Kidney glomerular epithelial cell (primary cell): Measurements from ENCODE around the gene C2CD2.

Source experiments
- DNase-seq: peaks from one replicate; lab custom pipeline; 2025; lab: John Stamatoyannopoulos, UW

C2CD2 gene

GRCh38 chr21:41867313-41867712 lies 86.5 kb downstream of the C2CD2 start:
- DNase-seq, result no peak

- no peak for DNase-seq
Observed at GRCh38 chr21:41866274-41866809, 87.5 kb downstream of the C2CD2 start.

DNA sequence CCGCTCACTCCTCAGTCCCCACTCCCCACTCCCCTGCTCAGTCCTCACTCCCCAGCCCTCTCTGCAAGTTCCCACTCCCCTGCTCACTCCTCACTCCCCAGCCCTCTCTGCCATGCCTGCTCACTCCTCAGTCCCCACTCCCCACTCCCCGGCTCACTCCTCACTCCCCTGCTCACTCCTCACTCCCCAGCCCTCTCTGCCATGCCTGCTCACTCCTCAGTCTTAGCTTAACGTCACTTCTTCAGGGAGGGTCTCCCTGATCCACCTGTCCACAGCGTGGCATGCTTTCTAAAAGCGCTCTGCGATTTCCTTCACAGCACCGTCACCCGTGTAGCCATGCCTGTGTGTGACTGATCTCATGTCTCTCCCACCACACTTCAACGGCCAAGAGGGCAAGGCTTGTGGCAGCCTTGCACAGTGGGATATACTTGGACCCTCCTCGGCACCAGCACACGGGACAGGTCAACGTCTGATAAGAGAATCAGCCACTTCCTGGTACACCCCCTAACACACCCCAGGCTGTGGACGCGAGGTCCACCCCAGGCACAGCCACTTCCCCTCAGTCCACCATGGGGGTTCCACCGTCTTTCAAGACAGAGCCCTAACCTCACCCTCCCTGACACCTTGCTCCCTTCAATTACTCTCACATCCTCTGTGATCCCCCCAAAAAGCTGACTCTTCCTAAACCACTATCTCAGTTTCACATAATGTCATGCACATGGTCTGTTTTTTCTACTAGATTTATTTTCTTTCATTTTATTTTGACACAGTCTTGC lies 88.6 kb downstream of the C2CD2 start:
- DNase-seq, result no peak

DNA sequence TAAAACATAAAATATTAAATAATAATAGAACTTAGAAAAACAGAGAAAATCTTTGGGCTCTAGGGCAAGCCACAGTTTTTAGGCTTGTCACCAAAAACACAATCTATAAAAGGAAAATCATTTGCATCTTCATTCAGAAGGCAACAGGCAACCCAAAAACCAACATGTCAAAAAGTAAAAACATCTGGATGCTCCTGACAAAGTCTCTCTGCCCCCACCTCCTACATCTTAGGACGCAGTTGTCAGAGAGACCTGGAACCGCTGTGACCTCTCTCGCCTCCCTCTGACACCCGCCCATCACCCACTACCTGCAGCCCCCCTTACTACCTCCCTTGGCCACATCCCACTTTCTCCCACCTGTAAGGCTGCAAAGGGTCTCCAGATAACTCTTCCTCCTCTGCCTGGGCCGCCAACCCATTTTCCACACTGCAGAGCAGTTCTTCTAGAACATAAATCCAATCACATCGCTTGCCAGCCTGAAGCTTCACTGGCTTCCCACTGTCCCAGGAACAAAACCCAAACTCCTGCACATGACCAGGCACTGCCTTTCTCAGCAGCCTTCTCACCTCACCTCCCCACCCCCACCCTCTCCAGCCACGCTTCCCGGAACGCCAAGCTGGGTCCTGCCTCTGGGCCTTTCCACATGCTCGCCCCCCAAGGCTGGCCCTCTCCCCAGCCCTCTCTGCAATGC lies 89.4 kb downstream of the C2CD2 start:
- no peak for DNase-seq

- no peak for DNase-seq
Observed at GRCh38 chr21:41863439-41863740, 90.4 kb downstream of the C2CD2 start.

GRCh38 chr21:41861987-41862386 lies 91.8 kb downstream of the C2CD2 start:
- no peak for DNase-seq

DNA sequence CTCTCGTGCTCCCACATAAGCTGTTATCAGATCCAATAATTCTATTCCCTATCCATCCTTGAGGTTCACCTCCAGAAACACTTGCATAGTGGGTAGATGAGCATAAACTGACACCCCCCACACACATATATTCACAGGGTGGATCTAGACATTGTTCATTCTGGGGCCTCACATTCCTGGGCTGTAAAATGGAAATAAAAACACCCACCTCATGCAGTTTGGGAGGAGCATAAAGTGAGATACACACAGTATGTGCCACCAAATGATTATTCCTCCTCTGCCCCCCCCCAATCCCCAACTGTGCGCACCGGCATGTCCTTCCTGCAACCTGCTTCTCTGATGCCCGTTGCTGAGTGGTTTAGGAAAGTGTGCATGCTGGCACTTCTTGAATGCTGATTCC lies 92.6 kb downstream of the C2CD2 start:
- no peak for DNase-seq

- DNase-seq, result no peak
Observed at GRCh38 chr21:41859297-41859980, 94.4 kb downstream of the C2CD2 start.

GRCh38 chr21:41858466-41859296 lies 95.1 kb downstream of the C2CD2 start:
- no peak for DNase-seq

DNA sequence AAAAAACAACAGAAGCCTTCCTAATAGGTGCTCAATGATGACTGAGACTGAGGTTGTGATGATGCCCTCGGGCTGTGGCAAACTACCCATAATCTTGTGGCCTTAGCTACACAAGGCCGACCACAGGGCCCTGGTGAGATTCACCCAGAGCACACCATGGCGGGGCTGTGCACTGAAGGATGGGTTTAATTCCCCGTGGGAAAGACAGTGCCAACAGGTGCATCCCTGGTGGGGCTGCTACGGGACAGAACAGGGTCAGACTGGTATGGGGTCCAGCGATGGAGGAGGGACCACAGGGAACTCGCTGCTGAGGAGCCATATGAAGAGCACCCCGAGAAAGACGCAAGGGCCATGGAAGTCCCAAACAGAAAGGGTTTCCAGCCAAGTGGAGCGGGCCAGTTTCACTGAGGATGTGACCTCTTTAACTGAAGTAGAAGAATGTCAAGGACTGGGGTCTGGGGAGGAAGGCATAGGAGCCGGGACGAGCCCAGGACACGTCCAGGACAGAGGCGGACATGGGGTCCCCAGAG lies 96.0 kb downstream of the C2CD2 start:
- no peak for DNase-seq

GRCh38 chr21:41856572-41856971 lies 97.2 kb downstream of the C2CD2 start:
- no peak for DNase-seq

DNA sequence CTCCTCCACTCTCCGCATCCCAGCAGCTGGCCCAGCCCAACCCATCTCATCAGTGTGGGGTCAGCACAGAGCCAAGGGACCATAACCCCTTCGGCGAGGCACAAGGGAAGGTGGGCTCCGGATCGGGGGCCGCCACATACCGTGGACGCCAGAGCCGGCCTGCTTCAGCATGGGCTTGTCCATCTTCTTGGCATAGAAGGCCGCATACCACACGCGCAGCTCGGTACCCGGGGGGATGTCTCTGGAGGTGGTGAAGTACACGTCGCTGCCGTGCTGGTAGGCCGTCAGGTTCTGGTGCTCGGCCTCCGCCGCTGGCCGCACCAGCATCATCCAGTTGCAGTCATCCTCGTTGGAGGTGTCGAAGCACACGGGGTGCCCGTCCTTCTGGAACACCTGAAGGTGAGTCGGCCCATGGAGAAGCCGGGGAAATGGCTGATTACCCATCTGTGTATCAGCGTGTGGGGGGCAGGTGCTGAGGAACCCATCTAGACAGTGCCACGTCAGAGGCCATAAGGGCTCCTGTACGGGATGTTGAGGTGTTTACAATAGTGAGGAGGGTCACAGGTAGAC lies 99.3 kb downstream of the C2CD2 start:
- DNase-seq, result no peak

DNA sequence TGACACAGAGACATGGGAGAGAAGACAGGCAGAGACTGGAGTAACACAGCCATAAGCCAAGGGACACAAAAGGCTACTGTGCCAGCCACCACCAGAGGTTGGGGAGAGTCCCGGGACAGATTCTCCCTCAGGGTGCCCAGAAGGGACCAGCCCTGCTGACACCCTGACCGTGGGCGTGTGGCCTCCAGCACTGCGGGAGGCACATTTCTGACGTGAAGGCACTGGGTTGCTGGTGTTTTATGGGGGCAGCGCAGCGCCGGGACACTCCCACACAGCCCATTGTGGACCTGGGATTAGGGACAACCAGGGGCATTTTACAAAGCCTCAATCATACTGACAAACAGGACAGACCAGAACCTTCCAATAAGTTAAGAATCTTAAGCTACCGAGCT lies 100.9 kb downstream of the C2CD2 start:
- no peak for DNase-seq

- DNase-seq, result no peak
Observed at GRCh38 chr21:41852151-41852928, 101.5 kb downstream of the C2CD2 start.

- no peak for DNase-seq
Observed at GRCh38 chr21:41851090-41851790, 102.6 kb downstream of the C2CD2 start.

DNA sequence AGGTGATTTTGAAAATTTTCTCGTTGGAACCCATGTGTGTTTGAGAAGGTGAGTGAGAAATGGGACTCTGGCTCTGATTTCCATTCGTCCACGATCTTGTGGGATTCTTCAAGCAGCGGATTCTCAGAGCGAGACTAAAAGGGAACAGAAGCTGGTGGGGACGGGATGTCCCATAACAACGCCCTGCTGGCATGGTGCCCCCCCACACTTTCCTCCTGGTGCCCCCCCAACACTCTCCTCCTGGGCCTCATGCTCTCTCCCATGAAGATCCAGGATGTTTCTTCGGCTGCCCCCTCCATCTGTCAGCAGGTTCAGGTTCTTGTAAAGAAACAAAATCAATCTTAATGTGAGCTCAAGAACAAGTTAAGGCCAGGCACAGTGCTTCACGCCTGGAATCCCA lies 103.7 kb downstream of the C2CD2 start:
- DNase-seq, result no peak

DNA sequence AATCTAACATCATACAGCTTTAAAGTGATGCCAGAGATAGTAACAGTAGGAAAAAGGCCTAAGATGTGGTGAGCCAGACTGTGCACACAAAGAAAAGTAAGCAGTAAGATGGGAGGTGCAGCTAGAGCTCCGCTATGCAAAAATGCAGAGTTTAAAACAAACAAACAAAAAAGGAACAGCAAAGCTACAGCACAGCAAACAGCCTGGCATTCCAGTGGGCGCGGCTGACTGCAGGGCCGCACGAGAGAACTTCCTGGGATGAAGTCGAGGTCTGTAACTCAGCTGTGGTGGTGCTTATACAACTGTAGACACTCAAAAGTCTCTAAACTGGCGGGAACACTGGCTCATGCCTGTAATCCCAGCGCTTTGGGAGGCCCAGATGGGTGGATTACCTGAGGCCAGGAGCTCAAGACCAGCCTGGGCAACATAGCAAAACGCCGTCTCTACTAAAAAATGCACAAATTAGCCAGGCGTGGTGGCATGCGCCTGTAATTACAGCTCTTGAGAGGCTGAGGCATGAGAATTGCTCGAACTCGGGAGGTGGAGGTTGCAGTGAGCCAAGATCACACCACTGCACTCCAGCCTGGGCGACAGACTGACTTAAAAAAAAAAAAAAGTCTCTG lies 104.7 kb downstream of the C2CD2 start:
- no peak for DNase-seq

DNA sequence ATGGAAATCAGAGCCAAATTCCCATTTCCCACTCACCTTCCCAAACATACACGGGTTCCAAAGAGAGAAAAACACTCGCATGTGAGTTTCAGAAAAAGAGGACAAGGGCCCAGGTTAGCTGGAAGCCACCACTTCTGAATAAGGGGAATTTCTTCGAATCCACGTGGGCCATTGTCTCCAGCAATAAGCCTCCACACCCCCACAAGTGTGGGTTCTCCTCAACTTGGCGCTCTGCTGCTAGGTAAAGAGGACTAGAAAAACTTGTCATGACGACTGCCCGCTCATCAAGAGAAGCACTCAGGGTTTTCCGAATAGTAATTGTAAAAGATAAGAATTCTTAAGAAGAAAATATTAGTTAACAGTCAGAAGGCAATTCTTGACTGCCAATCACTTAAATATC lies 105.3 kb downstream of the C2CD2 start:
- no peak for DNase-seq

- DNase-seq, result no peak
Observed at GRCh38 chr21:41847066-41847804, 106.6 kb downstream of the C2CD2 start.
